Measurements from ENCODE around the gene TRIM10.
A peak's percentile ranks its signal among the peaks of the same experiment; 100 is the strongest.

TRIM10 gene

GRCh38 chr6:30160785-30161531 lies at the start of gene TRIM10:
Gene TRIM10, minus strand, starts transcription at chr6:30161211. Its CDS starts 353 bp downstream, at chr6:30160858.
- Mint-ChIP-seq H3K9me3 (ENCODE audit: low read depth) (no peaks in the 10 kb centered on the region), H3K4me1 (ENCODE audit: low read depth) (peaks cover 11% of the 10 kb centered on the region), H3K4me3 (no peak within 1 kb of the TSS), H3K27me3 (peaks cover 6% of the 10 kb centered on the region), H3K36me3 (no peaks in the 10 kb centered on the region), H3K27ac (no peak within 1 kb of the TSS)

DNA sequence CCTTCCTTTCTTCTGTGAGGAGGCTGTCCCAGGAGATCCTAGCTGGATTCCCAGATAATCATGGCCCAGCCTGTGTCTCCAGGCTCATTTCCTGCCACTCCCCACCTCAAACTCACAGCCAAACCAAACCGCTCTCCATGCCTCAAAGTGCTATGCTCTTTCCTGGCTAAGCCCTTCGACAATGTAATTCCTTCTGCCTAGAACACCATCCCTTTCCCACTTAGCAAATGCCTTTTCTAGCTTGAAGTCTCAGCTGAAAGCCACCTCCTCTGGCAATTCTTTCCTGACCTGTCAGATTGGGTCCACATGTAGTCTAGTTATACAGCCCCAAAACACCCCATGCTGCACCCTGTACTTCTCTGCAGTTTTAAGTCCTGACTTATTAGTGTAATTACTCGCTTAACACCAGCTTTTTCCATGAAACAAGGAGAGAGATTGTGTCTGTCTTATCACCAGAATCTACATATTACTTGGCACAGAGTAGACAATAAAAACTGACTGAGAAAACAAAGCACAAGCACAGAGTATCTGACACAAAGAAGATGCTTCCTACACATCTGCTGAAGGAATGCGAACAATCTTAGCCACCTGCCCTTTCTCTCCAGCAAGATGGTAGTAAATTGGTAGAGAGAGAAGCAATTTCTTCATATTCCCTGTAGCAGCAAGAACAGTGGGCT lies 46.7 kb upstream of the TRIM10 start:
- no peaks in the 10 kb centered on the region for H3K27me3 Mint-ChIP-seq
- H3K4me1 Mint-ChIP-seq (ENCODE audit: low read depth) = peaks cover 70% of the 10 kb centered on the region
- H3K9me3 Mint-ChIP-seq (ENCODE audit: low read depth) = no peaks in the 10 kb centered on the region
- H3K36me3 Mint-ChIP-seq = peaks cover 10% of the 10 kb centered on the region
- H3K4me3 Mint-ChIP-seq = no peak overlapping the region
- no peak overlapping the region for H3K27ac Mint-ChIP-seq

GRCh38 chr6:30206799-30207618 lies 46.0 kb upstream of the TRIM10 start:
- no peaks in the 10 kb centered on the region for H3K9me3 Mint-ChIP-seq (ENCODE audit: low read depth)
- no peak overlapping the region for H3K27ac Mint-ChIP-seq
- no peak overlapping the region for H3K4me3 Mint-ChIP-seq
- H3K4me1 Mint-ChIP-seq (ENCODE audit: low read depth) = peaks cover 70% of the 10 kb centered on the region
- H3K36me3 Mint-ChIP-seq = peaks cover 8% of the 10 kb centered on the region
- no peaks in the 10 kb centered on the region for H3K27me3 Mint-ChIP-seq

- H3K4me1 Mint-ChIP-seq (ENCODE audit: low read depth) = peaks cover 69% of the 10 kb centered on the region
Measured at GRCh38 chr6:30206152-30206551, 45.1 kb upstream of the TRIM10 start.

GRCh38 chr6:30204116-30204515 lies 43.1 kb upstream of the TRIM10 start:
- H3K27ac Mint-ChIP-seq = peak overlapping the region; percentile 16
- peaks cover 58% of the 10 kb centered on the region for H3K4me1 Mint-ChIP-seq (ENCODE audit: low read depth)

More at GRCh38 chr6:30206152-30206551, 45.1 kb upstream of the TRIM10 start:
- Mint-ChIP-seq H3K4me3 (no peak overlapping the region), H3K36me3 (peaks cover 5% of the 10 kb centered on the region), H3K9me3 (ENCODE audit: low read depth) (no peaks in the 10 kb centered on the region), H3K27ac (no peak overlapping the region), H3K27me3 (no peaks in the 10 kb centered on the region)

DNA sequence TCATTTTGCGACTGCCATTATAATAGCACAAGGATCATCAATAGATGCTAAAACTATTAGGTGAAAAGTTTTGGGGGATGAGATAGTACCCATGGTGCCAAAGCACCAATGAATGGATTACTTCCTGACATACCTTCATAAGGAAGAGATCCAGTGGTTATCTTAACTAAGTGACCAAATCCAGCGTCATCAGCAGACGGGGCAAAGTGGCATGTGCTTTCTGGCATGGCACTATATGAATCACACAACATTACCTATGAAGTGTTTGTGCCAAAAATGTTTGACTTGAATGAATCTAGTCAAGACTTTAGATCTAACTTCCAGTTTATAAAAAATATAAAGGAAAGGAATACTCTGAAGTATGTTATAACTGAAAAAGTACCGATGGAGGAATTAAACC lies 41.4 kb upstream of the TRIM10 start:
- H3K27me3 Mint-ChIP-seq = no peaks in the 10 kb centered on the region
- H3K4me3 Mint-ChIP-seq = no peak overlapping the region
- H3K9me3 Mint-ChIP-seq (ENCODE audit: low read depth) = no peaks in the 10 kb centered on the region
- peak overlapping the region; percentile 4 for H3K27ac Mint-ChIP-seq
- peaks cover 42% of the 10 kb centered on the region for H3K4me1 Mint-ChIP-seq (ENCODE audit: low read depth)
- peaks cover under 1% of the 10 kb centered on the region for H3K36me3 Mint-ChIP-seq

More at GRCh38 chr6:30204116-30204515, 43.1 kb upstream of the TRIM10 start:
- no peaks in the 10 kb centered on the region for H3K27me3 Mint-ChIP-seq
- no peaks in the 10 kb centered on the region for H3K9me3 Mint-ChIP-seq (ENCODE audit: low read depth)
- no peaks in the 10 kb centered on the region for H3K36me3 Mint-ChIP-seq
- no peak overlapping the region for H3K4me3 Mint-ChIP-seq

DNA sequence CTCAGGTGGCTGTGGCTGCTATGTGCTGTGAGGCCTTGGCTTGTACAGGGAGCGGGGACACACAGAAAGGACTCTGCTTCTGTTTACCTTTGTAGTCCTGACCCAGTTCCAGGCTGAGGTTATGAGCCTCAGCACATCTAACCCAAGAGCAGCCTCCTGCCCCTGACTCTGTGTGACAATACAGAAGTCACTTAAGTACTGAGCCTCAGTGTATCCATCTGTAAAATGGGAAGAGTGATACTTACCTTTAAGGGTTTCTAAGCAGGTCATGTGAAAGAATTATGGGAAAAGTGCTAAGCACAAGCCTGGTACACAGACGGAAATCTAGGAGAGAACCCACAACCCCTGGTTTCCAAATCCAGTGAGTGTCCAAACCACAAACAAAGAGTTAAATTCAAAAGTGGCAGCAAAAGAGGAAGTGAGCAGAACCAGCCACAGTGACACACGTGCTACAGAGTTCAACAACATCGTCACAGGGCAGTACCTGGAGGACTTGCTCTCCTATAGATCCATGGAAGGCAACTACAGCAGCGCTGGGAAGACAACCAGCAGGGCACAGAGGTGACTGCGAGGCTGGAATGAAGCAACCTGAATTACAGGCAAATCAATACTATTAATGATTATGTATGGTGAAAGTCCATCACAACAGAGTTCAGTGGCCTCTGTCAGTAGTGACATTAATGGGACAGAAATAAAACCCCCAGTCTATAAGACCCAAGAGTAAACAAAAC lies 39.7 kb upstream of the TRIM10 start:
- Mint-ChIP-seq H3K27ac (no peak overlapping the region), H3K36me3 (peaks cover 5% of the 10 kb centered on the region), H3K9me3 (ENCODE audit: low read depth) (no peaks in the 10 kb centered on the region), H3K27me3 (no peaks in the 10 kb centered on the region), H3K4me3 (no peak overlapping the region), H3K4me1 (ENCODE audit: low read depth) (peaks cover 32% of the 10 kb centered on the region)

GRCh38 chr6:30198166-30199084 lies 37.4 kb upstream of the TRIM10 start:
- Mint-ChIP-seq H3K4me3 (no peak overlapping the region), H3K27ac (no peak overlapping the region), H3K27me3 (no peaks in the 10 kb centered on the region), H3K9me3 (ENCODE audit: low read depth) (no peaks in the 10 kb centered on the region), H3K36me3 (peaks cover 8% of the 10 kb centered on the region), H3K4me1 (ENCODE audit: low read depth) (peaks cover 23% of the 10 kb centered on the region)

- peaks cover 8% of the 10 kb centered on the region for H3K4me1 Mint-ChIP-seq (ENCODE audit: low read depth)
- H3K27ac Mint-ChIP-seq = no peak overlapping the region
- H3K9me3 Mint-ChIP-seq (ENCODE audit: low read depth) = no peaks in the 10 kb centered on the region
- H3K4me3 Mint-ChIP-seq = no peak overlapping the region
- H3K27me3 Mint-ChIP-seq = no peaks in the 10 kb centered on the region
- peaks cover 8% of the 10 kb centered on the region for H3K36me3 Mint-ChIP-seq
Measured at GRCh38 chr6:30196376-30196775, 35.4 kb upstream of the TRIM10 start.

- peaks cover 4% of the 10 kb centered on the region for H3K4me1 Mint-ChIP-seq (ENCODE audit: low read depth)
- H3K9me3 Mint-ChIP-seq (ENCODE audit: low read depth) = no peaks in the 10 kb centered on the region
- H3K27ac Mint-ChIP-seq = no peak overlapping the region
- no peak overlapping the region for H3K4me3 Mint-ChIP-seq
- H3K27me3 Mint-ChIP-seq = no peaks in the 10 kb centered on the region
- peaks cover 8% of the 10 kb centered on the region for H3K36me3 Mint-ChIP-seq
Measured at GRCh38 chr6:30195951-30196350, 34.9 kb upstream of the TRIM10 start.

DNA sequence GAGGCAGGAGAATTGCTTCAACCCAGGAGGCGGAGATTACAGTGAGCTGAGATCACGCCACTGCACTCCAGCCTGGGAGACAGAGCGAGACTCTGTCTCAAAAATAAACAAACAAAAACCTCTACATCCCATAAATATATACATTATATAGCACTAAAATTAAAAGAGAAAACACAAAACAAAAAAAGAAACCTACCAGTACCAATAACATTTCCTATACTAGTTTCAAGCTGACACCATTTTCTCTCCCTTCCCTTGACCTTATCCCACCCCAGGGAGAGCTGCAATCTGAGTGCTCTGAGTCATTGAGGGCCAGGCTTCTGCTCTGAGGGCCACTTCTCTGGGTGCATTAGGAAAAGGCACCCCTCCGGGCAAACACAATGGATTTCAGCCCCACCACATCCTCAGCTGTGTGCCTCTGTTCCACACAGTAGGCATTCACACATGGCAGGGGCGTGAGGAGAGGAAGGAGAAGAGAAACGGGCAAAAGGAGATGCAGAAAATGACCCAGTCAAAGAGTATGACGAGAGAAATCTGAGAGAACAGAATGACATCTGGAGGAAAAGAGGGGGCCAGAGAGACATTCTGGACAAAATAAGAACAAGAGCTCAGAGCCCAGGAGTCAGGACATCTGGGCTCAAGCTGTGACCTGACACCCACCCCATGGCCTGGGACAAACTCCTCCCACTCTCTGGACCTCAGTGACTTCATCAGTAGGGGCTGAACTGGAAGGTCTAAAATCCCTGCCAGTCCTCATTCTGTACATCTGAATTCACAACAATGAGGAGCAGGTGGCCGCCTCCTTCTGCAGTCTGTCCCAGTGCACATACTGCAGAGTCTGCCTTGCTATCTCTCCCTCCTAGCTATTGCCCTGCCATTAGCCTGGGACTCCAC lies 34.0 kb upstream of the TRIM10 start:
- H3K9me3 Mint-ChIP-seq (ENCODE audit: low read depth) = no peaks in the 10 kb centered on the region
- no peak overlapping the region for H3K4me3 Mint-ChIP-seq
- H3K27ac Mint-ChIP-seq = peak overlapping the region; percentile 22
- H3K27me3 Mint-ChIP-seq = no peaks in the 10 kb centered on the region
- H3K4me1 Mint-ChIP-seq (ENCODE audit: low read depth) = no peaks in the 10 kb centered on the region
- peaks cover 9% of the 10 kb centered on the region for H3K36me3 Mint-ChIP-seq

GRCh38 chr6:30192076-30192475 lies 31.1 kb upstream of the TRIM10 start:
- no peaks in the 10 kb centered on the region for H3K4me1 Mint-ChIP-seq (ENCODE audit: low read depth)
- H3K27ac Mint-ChIP-seq = no peak overlapping the region
- H3K27me3 Mint-ChIP-seq = no peaks in the 10 kb centered on the region
- no peak overlapping the region for H3K4me3 Mint-ChIP-seq
- peaks cover 10% of the 10 kb centered on the region for H3K36me3 Mint-ChIP-seq
- no peaks in the 10 kb centered on the region for H3K9me3 Mint-ChIP-seq (ENCODE audit: low read depth)

DNA sequence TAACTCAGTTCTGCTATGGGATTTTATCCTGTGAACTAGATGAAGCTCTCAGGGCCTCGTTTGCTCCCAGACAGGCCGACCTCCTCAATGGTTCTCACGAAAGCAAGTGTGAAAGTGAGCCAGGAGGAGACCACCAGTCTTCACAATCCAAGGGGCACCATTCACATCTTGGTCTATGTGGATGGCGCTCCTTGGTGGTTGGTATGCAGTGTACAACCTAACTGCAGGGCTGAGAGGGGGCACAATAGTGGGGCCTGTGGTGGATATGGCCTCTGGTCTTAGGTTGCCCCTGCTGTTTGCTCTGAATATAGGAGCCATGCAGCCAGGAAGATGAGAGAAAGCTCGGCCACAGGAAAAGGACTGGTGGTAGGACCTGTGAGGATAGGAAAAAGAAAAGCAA lies 27.5 kb upstream of the TRIM10 start:
- H3K27ac Mint-ChIP-seq = no peak overlapping the region
- H3K9me3 Mint-ChIP-seq (ENCODE audit: low read depth) = no peaks in the 10 kb centered on the region
- no peaks in the 10 kb centered on the region for H3K27me3 Mint-ChIP-seq
- H3K4me3 Mint-ChIP-seq = no peak overlapping the region
- H3K36me3 Mint-ChIP-seq = peaks cover 16% of the 10 kb centered on the region
- H3K4me1 Mint-ChIP-seq (ENCODE audit: low read depth) = no peaks in the 10 kb centered on the region

All from activated naive CD8-positive, alpha-beta T cell (primary cell).